HL-60/S4 (cell line): Measurements from ENCODE around the gene ZNF765.
"Not testable (repeated sequence)": the region's sequence is repeated elsewhere in the genome, so short reads cannot be mapped to it uniquely, and the experiment has no call there.

Experiments used
- in situ Hi-C: fragments of 300-500 bp; cut with MboI; formaldehyde crosslinking; loops from 2 replicates; pipeline ENCODE4 v1.14.3; 2022; ENCODE audit warnings: low sequenced_read_pairs

The ZNF765 gene

GRCh38 chr19:53394974-53395839 lies at the start of gene ZNF765:
Gene ZNF765, plus strand, starts transcription at chr19:53395149. Its CDS starts 2,867 bp downstream, at chr19:53398016.
- in situ Hi-C loops, result no loop called here

GRCh38 chr19:53355739-53356138 lies 39.2 kb upstream of the ZNF765 start:
- in situ Hi-C loops, result no loop called here

- in situ Hi-C loops, result no loop called here
These were observed 36.9 kb upstream of the ZNF765 start for GRCh38 chr19:53357821-53358581.

GRCh38 chr19:53360056-53360455 lies 34.9 kb upstream of the ZNF765 start:
- in situ Hi-C loops, result not testable (repeated sequence)

- in situ Hi-C loops, result no loop called here
These were observed 29.6 kb upstream of the ZNF765 start, which contains the start of gene ZNF525 for GRCh38 chr19:53365134-53365898. Gene ZNF525, plus strand, starts transcription at chr19:53365705. Its CDS starts 6,577 bp downstream, at chr19:53372282.

GRCh38 chr19:53365899-53366493 lies 29.0 kb upstream of the ZNF765 start:
- in situ Hi-C loops, result no loop called here

- in situ Hi-C loops, result no loop called here
These were observed 22.8 kb upstream of the ZNF765 start for GRCh38 chr19:53372196-53372595.

GRCh38 chr19:53374288-53374687 lies 20.7 kb upstream of the ZNF765 start:
- in situ Hi-C loops, result no loop called here

GRCh38 chr19:53374743-53375142 lies 20.2 kb upstream of the ZNF765 start:
- in situ Hi-C loops, result no loop called here

- in situ Hi-C loops, result no loop called here
These were observed 13.6 kb upstream of the ZNF765 start for GRCh38 chr19:53381376-53381775.

GRCh38 chr19:53388168-53388567 lies 6.8 kb upstream of the ZNF765 start:
- in situ Hi-C loops, result no loop called here

GRCh38 chr19:53388904-53389303 lies 6.0 kb upstream of the ZNF765 start:
- in situ Hi-C loops, result no loop called here

GRCh38 chr19:53389571-53389970 lies 5.4 kb upstream of the ZNF765 start:
- in situ Hi-C loops, result no loop called here

- in situ Hi-C loops, result no loop called here
These were observed 5.0 kb upstream of the ZNF765 start for GRCh38 chr19:53389978-53390377.

GRCh38 chr19:53394522-53394973 lies 401 bp upstream of the ZNF765 start:
- in situ Hi-C loops, result no loop called here

GRCh38 chr19:53395840-53396524 lies 1.0 kb downstream of the ZNF765 start:
- in situ Hi-C loops, result not testable (repeated sequence)

- in situ Hi-C loops, result no loop called here
These were observed 1.5 kb downstream of the ZNF765 start for GRCh38 chr19:53396525-53396868.

- in situ Hi-C loops, result not testable (repeated sequence)
These were observed 3.0 kb downstream of the ZNF765 start for GRCh38 chr19:53397918-53398317.

- in situ Hi-C loops, result no loop called here
These were observed 14.7 kb downstream of the ZNF765 start for GRCh38 chr19:53409505-53410204.
